OCI-M1 (cell line): ENCODE measurements around the gene KIAA1671.
A peak's percentile ranks its signal among the peaks of the same experiment; 100 is the strongest.

Experiments used
- DNase-seq: peaks from one replicate; lab custom pipeline; 2025; lab: John Stamatoyannopoulos, UW

The KIAA1671 gene

DNA sequence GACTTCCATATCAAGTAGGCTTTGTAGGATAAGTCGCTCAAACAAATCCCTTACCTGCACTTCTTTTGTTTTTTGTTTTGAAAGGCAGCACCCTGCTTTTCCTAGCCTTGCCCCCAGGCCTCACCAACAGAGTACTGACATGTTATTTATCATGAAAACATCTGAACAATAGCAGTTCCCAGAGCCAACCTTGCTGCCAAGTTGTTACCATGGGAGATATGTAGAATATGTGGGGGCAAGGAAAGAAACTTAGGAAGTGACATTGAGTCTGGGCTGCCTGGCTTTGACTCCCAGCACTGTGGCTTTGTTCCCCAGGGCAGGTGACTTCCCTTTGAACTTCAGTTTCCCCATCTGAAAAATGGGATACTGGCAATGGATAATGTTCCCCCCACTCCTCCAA lies 193.8 kb downstream of the KIAA1671 start:
- DNase-seq = no peak

GRCh38 chr22:25146906-25147641 lies 194.6 kb downstream of the KIAA1671 start:
- DNase-seq = no peak

DNA sequence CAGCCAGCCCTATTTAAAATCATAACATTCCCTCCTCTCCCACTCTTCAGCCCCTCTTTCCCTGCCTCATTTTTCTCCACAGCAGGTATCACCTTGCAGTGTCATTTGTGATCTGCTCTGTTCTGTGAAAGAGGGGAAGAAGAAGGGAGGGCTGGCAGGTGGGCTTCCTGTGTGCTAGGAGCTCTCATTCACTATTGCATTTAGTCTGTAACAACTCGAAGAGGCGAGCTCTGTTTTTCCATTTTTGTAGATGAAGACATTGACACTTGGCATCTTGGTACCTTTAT lies 195.1 kb downstream of the KIAA1671 start:
- DNase-seq = no peak

DNA sequence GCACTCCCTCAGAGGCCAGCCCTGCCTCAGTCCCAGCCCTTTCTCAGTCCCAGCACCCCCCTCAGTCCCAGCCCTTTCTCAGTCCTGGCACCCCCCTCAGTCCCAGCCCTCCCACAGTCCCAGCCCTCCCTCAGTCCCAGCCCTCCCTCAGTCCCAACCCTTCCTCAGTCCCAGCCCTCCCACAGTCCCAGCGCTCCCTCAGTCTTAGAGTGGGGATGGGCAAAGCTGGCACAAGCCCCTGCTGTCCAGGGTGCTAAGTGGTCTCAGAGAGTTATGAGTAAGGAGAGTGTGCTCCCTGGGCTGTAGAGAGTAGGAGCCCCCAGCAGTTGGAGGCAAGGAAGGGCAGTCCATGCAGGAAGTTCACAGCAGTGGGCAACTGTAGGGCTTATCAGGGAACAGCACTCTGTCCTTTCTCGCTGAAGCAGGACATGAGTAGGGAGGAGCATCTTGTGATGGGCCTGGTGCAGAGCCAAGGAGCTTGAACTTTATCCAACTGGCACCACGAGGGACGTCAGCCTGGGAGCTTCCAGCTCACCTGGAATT lies 195.7 kb downstream of the KIAA1671 start:
- DNase-seq = peak; percentile 70

DNA sequence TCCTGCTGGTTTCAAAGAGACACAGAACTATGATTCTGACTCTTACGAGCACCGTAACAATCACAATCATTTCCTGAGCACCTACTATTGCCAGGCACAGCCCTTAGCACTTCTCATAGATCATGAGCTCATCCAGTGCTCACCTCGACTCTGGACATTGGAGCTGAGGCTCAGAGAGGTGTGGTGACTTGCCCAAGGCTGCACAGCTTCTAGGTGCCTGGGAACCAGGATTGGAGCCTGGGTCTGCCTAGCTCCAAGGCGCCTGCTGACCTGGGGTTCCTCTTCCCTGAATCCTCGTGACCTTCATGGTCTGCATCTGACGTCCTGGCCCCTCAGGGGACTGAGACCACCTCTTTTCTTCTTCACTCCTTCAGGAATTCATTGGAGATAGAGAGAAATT lies 196.5 kb downstream of the KIAA1671 start:
- no peak for DNase-seq

- peak; percentile 75 for DNase-seq
Measured at GRCh38 chr22:25153961-25154666, 201.6 kb downstream of the KIAA1671 start.

- DNase-seq = no peak
Measured at GRCh38 chr22:25154667-25154999, 202.1 kb downstream of the KIAA1671 start.

DNA sequence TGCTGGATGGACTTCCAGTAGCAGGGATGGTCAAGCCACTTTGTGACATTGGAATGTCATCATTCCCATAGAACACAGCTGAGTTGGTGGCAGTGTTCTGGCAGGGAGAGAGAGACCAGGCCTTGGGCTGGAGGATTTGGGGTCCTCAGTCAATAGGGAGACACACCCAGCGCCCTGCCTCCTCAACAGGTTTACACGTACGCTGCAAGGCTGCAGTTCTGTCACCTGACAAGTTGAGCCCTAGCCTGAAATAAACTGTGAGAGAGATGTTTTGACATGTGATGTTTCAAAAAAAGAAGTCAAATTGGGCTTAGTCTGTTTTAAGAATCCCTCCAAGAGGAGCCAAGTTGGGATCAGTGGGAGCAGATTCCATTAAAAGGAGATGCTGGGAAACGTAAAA lies 204.2 kb downstream of the KIAA1671 start:
- DNase-seq = no peak

- DNase-seq = no peak
Measured at GRCh38 chr22:25159028-25159427, 206.5 kb downstream of the KIAA1671 start.

GRCh38 chr22:25160120-25160996 lies 207.8 kb downstream of the KIAA1671 start:
- DNase-seq = no peak

DNA sequence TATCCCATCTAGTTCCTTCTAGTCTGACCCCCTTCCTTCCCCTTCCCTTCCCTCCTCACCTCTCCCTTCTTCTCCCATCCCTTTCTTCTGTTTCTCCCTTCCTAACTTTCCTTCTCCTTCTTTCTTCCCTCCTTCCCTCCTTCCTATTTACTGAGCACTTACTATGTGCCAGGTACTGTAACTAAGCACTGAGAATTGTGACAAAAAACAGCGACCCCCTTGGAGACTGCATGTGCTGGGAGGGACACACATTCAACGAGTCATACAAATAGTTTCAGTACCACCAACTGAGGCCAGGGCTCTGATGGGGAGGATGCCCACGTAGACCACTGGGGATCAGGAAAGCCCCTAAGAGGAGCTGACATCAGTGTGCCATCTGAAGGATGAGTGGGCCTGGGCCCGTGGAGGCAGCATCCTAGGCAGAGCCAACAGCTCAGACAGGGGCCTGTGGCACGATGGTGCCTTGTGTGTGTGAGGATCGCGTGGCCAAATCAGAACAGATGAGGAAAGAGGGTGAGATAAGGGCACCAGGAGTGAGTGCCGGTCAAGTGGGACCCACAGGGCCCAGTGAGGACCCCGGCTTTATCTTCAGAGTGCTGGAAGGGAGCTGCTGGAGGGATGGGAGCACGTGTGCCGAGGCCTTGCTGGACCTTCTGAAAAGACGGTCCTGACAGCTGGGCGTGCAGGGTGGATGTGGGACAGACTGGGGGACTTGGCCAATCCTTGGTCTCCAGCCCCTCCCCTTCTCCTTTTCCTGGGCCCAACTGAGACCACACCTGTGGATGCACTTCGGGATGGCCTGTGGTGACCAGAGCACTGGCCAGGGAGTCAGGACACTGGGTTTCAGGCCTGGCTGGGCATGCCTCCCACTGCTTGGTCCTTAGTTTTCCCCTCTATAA lies 208.8 kb downstream of the KIAA1671 start:
- DNase-seq = no peak

- no peak for DNase-seq
Measured at GRCh38 chr22:25161916-25162530, 209.5 kb downstream of the KIAA1671 start.

GRCh38 chr22:25162561-25162960 lies 210.0 kb downstream of the KIAA1671 start:
- DNase-seq = no peak

- no peak for DNase-seq
Measured at GRCh38 chr22:25165785-25166184, 213.3 kb downstream of the KIAA1671 start.

DNA sequence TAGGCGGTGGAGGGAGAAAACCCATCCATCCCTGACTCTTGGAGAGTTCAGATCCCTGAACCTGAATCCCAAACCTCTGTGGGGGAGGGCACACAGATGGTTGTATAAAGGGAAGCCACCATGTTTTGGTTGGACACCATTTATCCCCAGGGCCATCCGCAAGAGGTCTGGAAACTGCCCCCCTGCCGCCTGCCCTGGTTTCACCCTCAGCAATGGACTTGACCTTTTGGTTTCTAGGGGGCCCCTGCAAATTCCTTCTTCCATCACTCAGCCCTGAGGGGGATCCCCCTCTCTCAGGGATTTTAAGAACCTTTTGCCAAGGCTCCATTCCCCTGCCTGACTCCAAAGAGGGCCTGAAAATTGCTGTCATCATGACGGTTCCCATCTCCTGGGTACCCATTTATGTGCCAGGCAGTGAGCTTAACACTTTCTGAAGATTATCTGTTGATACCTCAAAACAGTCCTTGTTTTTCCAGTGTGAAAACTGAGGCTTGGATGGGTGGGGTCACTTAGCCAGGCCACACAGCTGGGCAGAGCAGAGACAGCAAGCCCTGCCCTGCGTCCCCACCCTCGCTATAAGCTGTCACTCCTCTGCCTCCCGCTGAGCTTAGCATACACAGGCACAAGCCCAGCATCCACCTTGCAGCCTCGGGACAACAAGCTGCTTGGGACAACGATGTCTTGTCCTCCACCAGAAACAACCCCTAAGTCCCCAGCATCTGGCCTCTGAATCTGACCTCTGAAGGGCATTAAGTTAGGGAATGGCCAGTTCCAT lies 213.9 kb downstream of the KIAA1671 start:
- DNase-seq = no peak

GRCh38 chr22:25167082-25167481 lies 214.6 kb downstream of the KIAA1671 start:
- DNase-seq = no peak

DNA sequence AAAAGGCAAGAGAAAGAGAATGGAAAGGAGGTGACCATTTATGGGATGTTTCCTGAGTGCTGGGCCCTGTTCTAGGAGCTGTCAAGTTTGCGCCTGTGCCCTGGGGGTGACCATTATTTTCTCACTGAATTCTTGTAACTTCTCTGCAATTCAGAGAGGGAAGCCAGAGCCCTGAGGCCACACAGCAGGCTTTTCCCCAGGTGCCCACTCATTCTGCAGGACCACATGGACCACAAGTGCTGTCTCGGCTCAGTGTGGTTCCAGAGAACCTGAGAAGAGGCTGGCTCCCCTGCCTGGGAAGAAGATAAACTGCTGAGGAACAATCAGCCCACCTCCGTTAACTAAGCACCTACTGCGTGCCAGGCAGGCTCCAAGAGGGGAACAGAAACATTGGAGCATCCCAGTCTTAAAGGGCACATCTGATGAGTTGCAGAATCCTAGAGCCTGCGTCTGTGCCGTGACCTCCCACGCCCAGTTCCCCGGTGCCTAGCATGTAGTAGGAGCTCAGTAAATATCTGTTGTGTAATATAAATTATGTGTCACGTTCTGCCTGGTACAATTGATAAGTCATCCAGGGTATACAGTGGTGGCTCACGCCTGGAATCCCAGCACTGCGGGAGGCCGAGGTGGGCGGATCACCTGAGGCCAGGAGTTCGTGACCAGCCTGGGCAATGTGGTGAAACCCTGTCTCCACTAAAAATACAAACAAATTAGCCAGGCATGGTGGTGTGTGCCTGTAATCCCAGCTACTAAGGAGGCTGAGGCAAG lies 215.5 kb downstream of the KIAA1671 start:
- DNase-seq = no peak

DNA sequence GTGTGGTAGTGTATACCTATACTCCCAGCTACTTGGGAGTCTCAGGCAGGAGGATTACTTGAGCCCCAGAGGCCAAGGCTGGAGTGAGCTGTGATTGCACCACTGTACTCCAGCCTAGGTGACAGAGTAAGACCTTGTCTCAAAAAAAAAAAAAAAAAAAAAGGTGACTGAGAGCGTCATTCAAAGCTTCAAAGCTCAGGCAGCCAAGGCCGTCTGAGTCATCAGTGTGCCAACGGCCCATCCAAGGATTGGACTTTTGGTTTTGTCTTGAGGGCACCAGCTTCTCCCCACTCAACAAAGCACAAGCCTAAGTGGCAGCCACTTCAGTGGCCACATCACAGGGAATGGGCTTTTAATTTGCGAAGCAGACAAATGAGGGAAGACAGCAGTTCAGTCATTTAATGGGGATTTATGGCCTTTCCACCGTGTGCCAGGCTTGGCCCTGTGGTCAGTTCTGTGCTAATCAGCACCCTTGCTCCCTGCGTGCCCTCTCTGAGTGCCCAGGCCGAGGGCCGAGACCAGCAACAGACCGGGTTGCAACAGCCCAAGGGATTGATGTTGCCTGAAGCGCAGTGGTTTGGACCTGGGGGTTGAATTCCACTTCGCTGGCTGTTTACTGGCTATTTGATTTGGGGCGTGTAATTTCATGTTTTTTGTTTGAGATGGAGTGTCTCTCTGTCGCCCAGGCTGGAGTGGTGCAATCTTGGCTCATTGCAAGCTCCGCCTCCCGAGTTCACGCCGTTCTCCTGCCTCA lies 216.9 kb downstream of the KIAA1671 start:
- DNase-seq = no peak

DNA sequence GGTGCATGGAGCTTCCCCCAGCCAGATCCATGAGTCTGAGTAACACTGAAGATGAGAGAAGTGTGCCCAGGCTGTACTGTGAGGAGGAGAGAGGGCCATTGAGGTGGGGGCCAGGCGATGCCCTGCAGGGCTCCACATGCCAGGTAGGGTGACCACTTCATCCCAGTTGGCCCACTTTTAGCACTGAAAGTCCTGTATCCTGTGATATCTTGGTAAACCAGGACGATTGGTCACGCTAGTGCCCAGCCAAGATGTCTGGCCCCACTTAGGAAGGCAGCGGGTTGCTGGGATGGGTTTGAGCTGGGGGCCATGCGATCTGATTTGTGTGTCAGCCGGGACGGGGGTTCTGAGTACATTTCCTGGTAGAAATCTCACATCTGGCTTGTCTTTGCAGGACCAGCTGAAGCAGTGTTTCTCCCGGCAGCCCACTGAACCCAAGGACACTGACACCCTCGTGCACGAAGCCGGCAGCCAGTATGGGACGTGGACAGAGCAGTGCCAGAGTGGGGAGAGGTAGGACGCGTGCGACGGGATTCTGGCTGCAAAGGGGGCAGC lies 218.0 kb downstream of the KIAA1671 start:
- DNase-seq = no peak
